Epithelial cell of esophagus (primary cell): ENCODE measurements around the gene TSSC4.

Source experiments
- DNase-seq: peaks from one replicate; pipeline ENCODE4 v3.0.0; 2010; ENCODE audit warnings: low read depth
- H3K4me3 ChIP-seq: 2 replicates; pipeline ENCODE4 v1.5.1; 2011; ENCODE audit warnings: mild to moderate bottlenecking, low read length, control low read depth
- CTCF ChIP-seq: IDR thresholded peaks from 2 replicates; pipeline ENCODE4 v1.5.1; 2011; ENCODE audit warnings: low read depth, mild to moderate bottlenecking, low read length, control low read depth, inconsistent platforms; ENCODE audit not compliant: insufficient read depth; ENCODE audit errors: missing control alignments

TSSC4 gene

GRCh38 chr11:2387266-2387987, 13.1 kb upstream of the TSSC4 start:
- no peak for DNase-seq
- no peak overlapping the region for H3K4me3 ChIP-seq
- no peak for TF ChIP-seq CTCF

GRCh38 chr11:2388431-2389376, 11.8 kb upstream of the TSSC4 start:
- no peak overlapping the region for H3K4me3 ChIP-seq
- no peak for TF ChIP-seq CTCF
- no peak for DNase-seq

GRCh38 chr11:2389377-2390026, 11.0 kb upstream of the TSSC4 start:
- peak; percentile 2 for TF ChIP-seq CTCF
- no peak overlapping the region for H3K4me3 ChIP-seq
- DNase-seq, result no peak

GRCh38 chr11:2390091-2390724, 10.3 kb upstream of the TSSC4 start:
- no peak for DNase-seq
- H3K4me3 ChIP-seq, result no peak overlapping the region
- no peak for TF ChIP-seq CTCF

- peak; percentile 61 for DNase-seq
- H3K4me3 ChIP-seq, result no peak overlapping the region
- no peak for TF ChIP-seq CTCF
Measured at GRCh38 chr11:2390725-2391151, 9.8 kb upstream of the TSSC4 start.

GRCh38 chr11:2391181-2391975, 9.2 kb upstream of the TSSC4 start:
- TF ChIP-seq CTCF, result no peak
- no peak for DNase-seq
- no peak overlapping the region for H3K4me3 ChIP-seq
